HCEC 1CT (cell line): ENCODE measurements around the gene TRIM28.
"Not testable (repeated sequence)": the region's sequence is repeated elsewhere in the genome, so short reads cannot be mapped to it uniquely, and the experiment has no call there.

Experiments used
- DNase-seq: peaks from one replicate; pipeline ENCODE4 v3.0.0-alpha.2; 2017

The TRIM28 gene

DNA sequence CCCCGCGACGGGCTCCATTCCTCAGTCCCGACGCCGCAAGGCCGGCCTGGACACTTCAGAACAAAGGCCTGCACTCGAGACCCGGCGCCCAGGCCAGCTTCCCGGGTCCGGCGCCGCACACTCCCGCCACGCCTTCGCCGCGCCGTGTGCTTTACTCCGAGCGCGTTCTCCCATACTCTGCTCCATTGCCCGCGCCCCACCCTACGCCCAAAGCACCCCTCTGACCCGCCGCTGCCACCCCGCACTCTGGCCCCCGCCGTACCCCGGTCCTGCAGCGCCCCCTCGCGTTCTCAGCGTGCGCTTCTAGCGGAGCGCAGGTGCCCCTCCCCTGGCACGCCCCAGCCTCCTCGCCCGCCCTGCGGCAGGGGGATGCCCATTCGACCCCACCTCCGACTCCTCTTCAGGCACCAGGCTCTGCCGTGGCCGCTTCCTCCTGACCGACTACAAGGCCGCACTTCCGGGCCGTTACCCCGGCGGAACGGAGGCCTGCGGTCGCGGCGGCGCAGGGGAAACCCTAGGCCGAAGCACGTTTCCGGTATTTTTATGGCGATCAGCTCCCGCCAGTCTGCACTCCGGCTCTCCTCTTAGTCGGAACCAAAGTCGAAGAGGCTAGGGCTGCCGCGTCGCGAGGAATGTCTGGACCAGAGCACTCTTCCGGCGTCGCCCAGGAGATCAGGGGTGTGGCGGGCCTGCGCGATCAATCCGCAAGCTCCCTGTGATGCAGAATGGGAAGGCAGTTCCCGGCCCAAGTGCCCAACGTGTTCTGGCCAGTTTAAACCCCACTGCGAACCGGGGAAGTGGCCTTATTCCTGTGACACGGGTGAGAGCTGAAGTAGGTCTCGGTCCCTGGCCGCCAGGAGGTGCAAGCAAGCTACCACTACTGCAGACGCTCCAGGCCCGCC, 24.3 kb upstream of the TRIM28 start, which contains the start of gene ZBTB45:
ZBTB45 (minus strand) TSS at position 456 of the 902 bp plus-strand sequence. CDS start 2,137 bp downstream, outside the sequence.
- DNase-seq = peak; percentile 98

- DNase-seq = no peak
These were observed 23.6 kb upstream of the TRIM28 start for GRCh38 chr19:58520257-58520599.

GRCh38 chr19:58521651-58522050, 22.2 kb upstream of the TRIM28 start:
- DNase-seq = no peak

DNA sequence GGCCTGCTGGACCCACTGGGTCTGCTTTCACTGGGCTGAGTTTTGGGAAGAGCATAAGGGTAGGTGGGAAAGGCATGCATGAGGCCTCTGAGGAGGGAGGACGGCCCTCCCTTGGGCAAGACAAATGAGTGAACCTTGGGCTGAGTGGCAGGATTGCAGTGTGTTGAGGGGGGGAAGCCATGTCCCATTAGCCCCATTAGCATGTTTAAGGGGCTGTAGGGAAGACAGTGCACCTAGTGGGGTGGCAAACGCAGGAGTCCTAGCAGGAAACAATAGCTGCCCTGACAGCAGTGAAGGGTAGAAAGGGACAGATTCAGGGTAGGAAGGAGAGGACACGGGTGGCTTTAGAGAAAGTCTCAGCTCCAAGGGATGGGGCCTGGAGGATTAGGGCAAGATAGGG, 21.2 kb upstream of the TRIM28 start:
- no peak for DNase-seq

DNA sequence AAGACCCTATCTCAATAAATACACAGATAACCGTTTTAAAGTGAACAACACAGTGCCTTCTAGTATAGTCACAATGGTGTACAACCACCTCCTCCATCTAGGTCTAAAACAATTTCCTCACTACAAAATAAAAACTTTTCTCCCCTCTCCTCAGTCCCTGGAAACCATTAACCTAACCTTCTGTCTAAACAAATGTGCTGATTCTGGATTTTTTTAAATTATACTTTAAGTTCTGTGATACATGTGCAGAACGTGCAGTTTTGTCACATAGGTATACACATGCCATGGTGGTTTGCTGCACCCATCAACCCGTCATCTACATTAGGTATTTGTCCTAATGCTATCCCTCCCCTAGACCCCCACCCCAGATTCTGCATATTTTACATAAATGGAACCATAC, 14.5 kb upstream of the TRIM28 start:
- no peak for DNase-seq

DNA sequence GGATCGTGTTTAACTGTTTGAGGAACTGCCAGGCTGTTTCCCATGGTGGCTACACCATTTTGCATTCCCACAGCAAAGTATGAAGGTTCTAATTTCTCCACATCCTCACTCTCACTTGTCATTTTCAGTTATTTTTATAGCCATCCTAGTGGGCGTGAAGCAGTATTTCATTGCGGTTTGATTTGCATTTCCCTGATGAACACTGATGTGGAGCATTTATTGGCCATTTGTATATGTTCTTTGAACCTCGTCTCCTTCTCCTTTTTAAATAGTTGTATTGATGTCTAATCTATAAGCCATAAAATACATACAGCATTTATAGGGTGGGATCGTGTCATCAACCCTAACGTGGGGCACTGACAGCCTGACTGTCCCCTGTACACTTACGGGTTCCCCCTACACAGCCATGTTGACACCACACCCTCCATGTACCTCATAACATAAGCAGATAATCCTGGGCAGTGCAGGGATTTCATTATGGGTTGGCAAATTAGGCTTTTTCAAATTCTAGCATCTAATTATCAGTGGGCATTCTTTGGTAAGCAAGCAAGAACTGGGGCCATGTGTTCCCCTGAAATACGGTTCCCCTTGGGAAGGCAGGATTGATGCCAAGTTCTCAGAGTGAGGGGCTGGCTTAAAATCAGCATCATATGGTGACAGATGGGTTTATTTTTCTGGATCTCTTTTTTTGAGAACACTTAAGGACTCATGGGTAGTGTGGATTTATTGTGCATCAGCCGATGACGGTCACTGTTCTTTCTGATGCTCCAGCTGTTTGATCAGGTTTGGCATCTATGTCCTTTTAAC, 12.6 kb upstream of the TRIM28 start:
- no peak for DNase-seq

- DNase-seq = no peak
These were observed 8.0 kb upstream of the TRIM28 start for GRCh38 chr19:58535857-58536256.

DNA sequence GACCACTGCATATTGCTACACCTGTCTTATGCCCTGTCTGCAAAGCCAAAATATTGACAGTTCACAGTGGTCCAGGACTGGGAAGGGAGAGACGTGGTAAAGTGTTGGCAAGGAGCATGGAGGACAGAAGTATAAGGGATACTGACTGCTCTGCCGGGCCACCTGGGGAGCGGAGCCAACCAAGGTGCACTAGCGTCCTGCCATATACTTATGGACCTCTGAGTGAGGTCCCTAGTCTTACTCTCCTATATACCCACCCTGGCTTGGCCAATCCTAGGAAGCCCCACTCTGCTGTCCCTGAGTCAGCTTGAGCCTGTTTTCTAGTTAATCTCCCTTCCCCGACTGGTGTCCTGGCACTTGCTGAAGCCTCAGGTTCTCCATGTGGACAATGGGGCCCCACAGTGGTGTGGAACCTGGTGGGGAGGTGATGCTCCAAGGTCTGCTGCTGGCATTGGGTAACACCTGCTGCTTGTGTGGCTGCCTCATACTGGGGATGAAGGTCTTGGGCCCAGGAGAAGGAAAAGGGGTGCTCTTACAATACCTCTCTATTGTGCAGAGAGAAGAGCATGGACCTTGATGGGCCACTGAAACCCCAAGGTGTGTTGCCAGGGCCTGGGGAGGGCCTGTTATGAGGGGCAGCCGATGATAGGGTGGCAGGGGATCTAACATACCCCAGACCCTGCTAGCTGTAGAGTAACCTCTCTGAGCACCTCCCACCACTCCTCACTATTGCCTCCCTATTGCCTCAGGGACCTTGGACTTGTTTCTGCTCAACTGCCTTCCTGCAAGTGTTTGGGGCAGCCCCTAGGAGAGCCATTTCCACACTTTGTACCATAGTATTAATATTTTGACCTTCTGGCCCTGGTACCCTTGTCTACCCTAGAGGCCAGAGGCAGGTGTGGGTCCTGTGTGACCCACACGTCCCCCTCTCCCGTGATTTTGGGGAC, 6.7 kb upstream of the TRIM28 start:
- DNase-seq = no peak

GRCh38 chr19:58538257-58539168, 5.4 kb upstream of the TRIM28 start:
- DNase-seq = no peak

DNA sequence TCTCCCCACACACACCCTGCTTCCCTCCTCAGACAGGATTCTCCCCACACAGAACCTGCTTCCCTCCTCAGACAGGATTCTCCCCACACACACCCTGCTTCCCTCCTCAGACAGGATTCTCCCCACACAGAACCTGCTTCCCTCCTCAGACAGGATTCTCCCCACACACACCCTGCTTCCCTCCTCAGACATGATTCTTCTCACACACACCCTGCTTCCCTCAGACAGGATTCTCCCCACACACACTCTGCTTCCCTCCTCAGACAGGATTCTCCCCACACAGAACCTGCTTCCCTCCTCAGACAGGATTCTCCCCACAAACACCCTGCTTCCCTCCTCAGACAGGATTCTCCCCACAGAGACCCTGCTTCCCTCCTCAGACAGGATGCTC, 4.7 kb upstream of the TRIM28 start:
- DNase-seq = not testable (repeated sequence)

- not testable (repeated sequence) for DNase-seq
These were observed 1.1 kb upstream of the TRIM28 start for GRCh38 chr19:58542641-58543372.

DNA sequence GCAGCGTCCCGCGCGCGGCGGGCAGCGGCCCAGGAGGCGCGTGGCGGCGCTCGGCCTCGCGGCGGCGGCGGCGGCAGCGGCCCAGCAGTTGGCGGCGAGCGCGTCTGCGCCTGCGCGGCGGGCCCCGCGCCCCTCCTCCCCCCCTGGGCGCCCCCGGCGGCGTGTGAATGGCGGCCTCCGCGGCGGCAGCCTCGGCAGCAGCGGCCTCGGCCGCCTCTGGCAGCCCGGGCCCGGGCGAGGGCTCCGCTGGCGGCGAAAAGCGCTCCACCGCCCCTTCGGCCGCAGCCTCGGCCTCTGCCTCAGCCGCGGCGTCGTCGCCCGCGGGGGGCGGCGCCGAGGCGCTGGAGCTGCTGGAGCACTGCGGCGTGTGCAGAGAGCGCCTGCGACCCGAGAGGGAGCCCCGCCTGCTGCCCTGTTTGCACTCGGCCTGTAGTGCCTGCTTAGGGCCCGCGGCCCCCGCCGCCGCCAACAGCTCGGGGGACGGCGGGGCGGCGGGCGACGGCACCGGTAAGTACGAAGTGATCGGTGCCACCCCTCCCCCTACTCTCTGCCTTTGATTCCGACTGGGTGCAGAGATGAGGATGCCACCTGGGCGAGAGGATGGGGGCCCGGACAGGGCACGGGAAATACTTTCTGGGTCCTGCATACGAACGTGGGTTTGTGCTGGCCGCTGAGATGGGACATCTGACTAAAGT, 874 bp downstream of the TRIM28 start:
- DNase-seq = peak; percentile 39

- DNase-seq = no peak
These were observed 1.6 kb downstream of the TRIM28 start for GRCh38 chr19:58545286-58546018.

DNA sequence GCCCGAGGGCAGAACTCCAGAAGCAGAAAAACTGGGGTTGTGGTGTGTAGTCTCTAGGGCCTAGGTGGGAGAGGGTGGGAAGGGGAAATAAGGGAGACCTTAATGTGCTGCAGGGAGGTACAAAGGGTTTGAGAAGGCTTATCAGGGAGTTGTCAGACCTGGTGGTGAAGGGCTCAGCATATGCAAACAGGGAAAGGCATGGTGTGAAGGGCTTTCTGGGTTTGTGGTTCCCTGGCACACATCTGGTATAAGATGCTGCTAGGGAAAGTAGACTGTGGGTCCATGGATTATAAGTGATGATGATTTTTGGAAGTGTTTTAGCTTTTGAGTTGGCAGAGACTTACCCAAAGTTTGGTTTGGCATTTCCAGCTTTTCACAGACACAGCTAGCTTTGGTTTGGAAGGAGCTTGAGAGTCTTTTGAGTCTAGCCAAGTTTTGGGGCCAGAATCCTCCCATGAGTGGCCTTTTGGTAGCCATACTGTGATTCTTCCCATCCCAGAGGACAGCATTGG, 2.2 kb downstream of the TRIM28 start:
- no peak for DNase-seq

- DNase-seq = no peak
These were observed 3.8 kb downstream of the TRIM28 start for GRCh38 chr19:58547323-58548312.

DNA sequence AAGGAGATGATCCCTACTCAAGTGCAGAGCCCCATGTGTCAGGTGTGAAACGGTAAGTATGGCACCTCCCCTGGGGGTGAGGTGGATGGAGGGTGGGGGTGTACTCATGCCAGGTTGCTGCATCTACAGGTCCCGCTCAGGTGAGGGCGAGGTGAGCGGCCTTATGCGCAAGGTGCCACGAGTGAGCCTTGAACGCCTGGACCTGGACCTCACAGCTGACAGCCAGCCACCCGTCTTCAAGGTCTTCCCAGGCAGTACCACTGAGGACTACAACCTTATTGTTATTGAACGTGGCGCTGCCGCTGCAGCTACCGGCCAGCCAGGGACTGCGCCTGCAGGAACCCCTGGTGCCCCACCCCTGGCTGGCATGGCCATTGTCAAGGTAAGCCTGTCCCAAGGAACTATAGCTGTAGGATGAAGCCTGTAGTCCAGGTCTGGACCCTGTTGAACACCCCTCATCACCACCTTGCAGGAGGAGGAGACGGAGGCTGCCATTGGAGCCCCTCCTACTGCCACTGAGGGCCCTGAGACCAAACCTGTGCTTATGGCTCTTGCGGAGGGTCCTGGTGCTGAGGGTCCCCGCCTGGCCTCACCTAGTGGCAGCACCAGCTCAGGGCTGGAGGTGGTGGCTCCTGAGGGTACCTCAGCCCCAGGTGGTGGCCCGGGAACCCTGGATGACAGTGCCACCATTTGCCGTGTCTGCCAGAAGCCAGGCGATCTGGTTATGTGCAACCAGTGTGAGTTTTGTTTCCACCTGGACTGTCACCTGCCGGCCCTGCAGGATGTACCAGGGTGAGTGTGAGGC, 5.2 kb downstream of the TRIM28 start:
- DNase-seq = no peak
